Endothelial cell (in vitro differentiated cells): ENCODE measurements around the gene FBXL13. TPM values are rescaled to one million over a fixed set of nuclear protein-coding genes. Genes with fewer than 3 reads are reported as not detected.

Experiments
- DNase-seq: peaks from one replicate; pipeline ENCODE4 v3.0.0; 2021; ENCODE audit warnings: low spot score
- H3K27ac Mint-ChIP-seq: one replicate; pipeline ENCODE4 v1.8.0; 2021; ENCODE audit warnings: mixed read lengths, inconsistent platforms; ENCODE audit not compliant: unreplicated experiment
- H3K27me3 Mint-ChIP-seq: one replicate; pipeline ENCODE4 v1.8.0; 2021; ENCODE audit warnings: mild to moderate bottlenecking, moderate library complexity, mixed read lengths, inconsistent platforms; ENCODE audit not compliant: unreplicated experiment
- H3K36me3 Mint-ChIP-seq: one replicate; pipeline ENCODE4 v1.8.0; 2021; ENCODE audit warnings: mild to moderate bottlenecking, low read depth, mixed read lengths, inconsistent platforms; ENCODE audit not compliant: unreplicated experiment
- H3K4me1 Mint-ChIP-seq: one replicate; pipeline ENCODE4 v1.8.0; 2021; ENCODE audit warnings: mild to moderate bottlenecking, mixed read lengths, inconsistent platforms; ENCODE audit not compliant: unreplicated experiment
- H3K4me3 Mint-ChIP-seq: one replicate; pipeline ENCODE4 v1.8.0; 2021; ENCODE audit warnings: mild to moderate bottlenecking, mixed read lengths, inconsistent platforms; ENCODE audit not compliant: unreplicated experiment
- H3K9me3 Mint-ChIP-seq: one replicate; pipeline ENCODE4 v1.8.0; 2021; ENCODE audit warnings: mixed read lengths, inconsistent platforms; ENCODE audit not compliant: unreplicated experiment
- CTCF ChIP-seq: fragments of 200-600 bp; sonication (generic); IDR thresholded peaks from one replicate; pipeline ENCODE4 v1.5.0; 2021; ENCODE audit warnings: antibody characterized with exemption; ENCODE audit not compliant: unreplicated experiment
- total RNA-seq: library from RNA; stranded (reverse); fragmentation: NEBNext Ultra II Directional; extraction: Animal tissue kit (Norgen Biotek cat#: 25700); gene quantifications from one replicate; pipeline ENCODE4 v1.2.1, GENCODE V29; 2021; ENCODE audit not compliant: unreplicated experiment

FBXL13 gene
- total RNA-seq, 1 donor from 2014 or later = 3.4 TPM

GRCh38 chr7:102859084-102859798 lies 215.4 kb downstream of the FBXL13 start:
- Mint-ChIP-seq H3K27me3 (no peaks in the 10 kb centered on the region), H3K36me3 (no peaks in the 10 kb centered on the region), H3K4me1 (no peaks in the 10 kb centered on the region), H3K27ac (no peak overlapping the region), H3K4me3 (no peak overlapping the region), H3K9me3 (no peaks in the 10 kb centered on the region)
- no peak for DNase-seq
- no peak for TF ChIP-seq CTCF

- H3K4me1 Mint-ChIP-seq = peaks cover 2% of the 10 kb centered on the region
- no peaks in the 10 kb centered on the region for H3K36me3 Mint-ChIP-seq
- DNase-seq = no peak
- no peak overlapping the region for H3K27ac Mint-ChIP-seq
- no peaks in the 10 kb centered on the region for H3K9me3 Mint-ChIP-seq
- TF ChIP-seq CTCF = no peak
- no peak overlapping the region for H3K4me3 Mint-ChIP-seq
- no peaks in the 10 kb centered on the region for H3K27me3 Mint-ChIP-seq
Measured at GRCh38 chr7:102856036-102856435, 218.6 kb downstream of the FBXL13 start.

- no peaks in the 10 kb centered on the region for H3K36me3 Mint-ChIP-seq
- peaks cover 2% of the 10 kb centered on the region for H3K4me1 Mint-ChIP-seq
- H3K9me3 Mint-ChIP-seq = no peaks in the 10 kb centered on the region
- no peak for TF ChIP-seq CTCF
- no peaks in the 10 kb centered on the region for H3K27me3 Mint-ChIP-seq
- DNase-seq = no peak
- no peak overlapping the region for H3K27ac Mint-ChIP-seq
- H3K4me3 Mint-ChIP-seq = no peak overlapping the region
Measured at GRCh38 chr7:102849538-102849937, 225.1 kb downstream of the FBXL13 start.

- DNase-seq = no peak
- TF ChIP-seq CTCF = no peak
- Mint-ChIP-seq H3K9me3 (no peaks in the 10 kb centered on the region), H3K27ac (no peak overlapping the region), H3K36me3 (no peaks in the 10 kb centered on the region), H3K4me3 (no peak overlapping the region), H3K4me1 (peaks cover 4% of the 10 kb centered on the region), H3K27me3 (no peaks in the 10 kb centered on the region)
Measured at GRCh38 chr7:102849079-102849478, 225.5 kb downstream of the FBXL13 start.

GRCh38 chr7:102845346-102845745 lies 229.2 kb downstream of the FBXL13 start:
- Mint-ChIP-seq H3K27me3 (no peaks in the 10 kb centered on the region), H3K4me1 (peaks cover 3% of the 10 kb centered on the region), H3K4me3 (no peak overlapping the region), H3K9me3 (no peaks in the 10 kb centered on the region), H3K27ac (no peak overlapping the region), H3K36me3 (no peaks in the 10 kb centered on the region)
- TF ChIP-seq CTCF = no peak
- no peak for DNase-seq
